Measurements from ENCODE around the gene SPATA20.

GRCh38 chr17:50545311-50545710, 1.7 kb upstream of the SPATA20 start:
- TF ChIP-seq CTCF (IDR thresholded peaks at IDR 0.05) (no peak), POLR2A (IDR thresholded peaks at IDR 0.05) (no peak)
